Fibroblast of skin of left biceps (primary cell): Measurements from ENCODE around the gene COIL.

Source experiments
- DNase-seq, 2 experiments: peaks; one replicate each; pipeline ENCODE4 v3.0.0-alpha.2; 2013; ENCODE audit warnings: low read depth in 2 of 2

Gene COIL

GRCh38 chr17:56909742-56910508, 50.9 kb downstream of the COIL start:
- no peak for DNase-seq

DNA sequence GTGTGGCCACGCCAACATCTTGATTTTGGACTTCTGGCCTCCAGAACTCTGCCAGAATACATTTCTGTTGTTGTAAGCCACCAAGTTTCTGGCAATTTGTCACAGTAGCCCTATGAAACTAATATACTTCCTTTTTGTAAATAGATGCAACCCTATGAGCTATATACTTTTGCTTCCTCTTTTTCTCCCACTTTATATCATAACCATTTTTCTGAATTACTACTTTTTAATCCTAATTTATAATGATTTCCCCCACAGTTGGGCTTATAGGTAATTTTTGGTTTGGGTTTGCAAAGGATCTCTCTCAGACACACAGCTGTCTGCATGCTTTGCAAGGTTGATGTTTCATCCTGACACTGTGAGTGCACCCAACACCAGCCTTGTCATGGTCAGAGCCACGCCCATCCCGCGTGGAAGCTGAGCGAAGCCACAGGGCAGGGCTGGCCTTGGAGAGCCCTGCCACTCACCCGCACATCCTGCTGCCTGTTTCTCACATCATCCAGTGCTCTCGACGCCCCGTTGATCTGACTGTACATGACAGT, 52.8 kb downstream of the COIL start:
- DNase-seq: no peak

GRCh38 chr17:56903560-56903959, 57.3 kb downstream of the COIL start:
- no peak for DNase-seq

- DNase-seq: no peak
Observed at GRCh38 chr17:56902348-56902747, 58.5 kb downstream of the COIL start.

- DNase-seq: no peak
Observed at GRCh38 chr17:56899403-56899802, 61.4 kb downstream of the COIL start.

GRCh38 chr17:56898874-56899273, 62.0 kb downstream of the COIL start:
- no peak for DNase-seq

- no peak for DNase-seq
Observed at GRCh38 chr17:56897646-56898424, 63.0 kb downstream of the COIL start.

- DNase-seq: no peak
Observed at GRCh38 chr17:56896968-56897359, 63.9 kb downstream of the COIL start.

DNA sequence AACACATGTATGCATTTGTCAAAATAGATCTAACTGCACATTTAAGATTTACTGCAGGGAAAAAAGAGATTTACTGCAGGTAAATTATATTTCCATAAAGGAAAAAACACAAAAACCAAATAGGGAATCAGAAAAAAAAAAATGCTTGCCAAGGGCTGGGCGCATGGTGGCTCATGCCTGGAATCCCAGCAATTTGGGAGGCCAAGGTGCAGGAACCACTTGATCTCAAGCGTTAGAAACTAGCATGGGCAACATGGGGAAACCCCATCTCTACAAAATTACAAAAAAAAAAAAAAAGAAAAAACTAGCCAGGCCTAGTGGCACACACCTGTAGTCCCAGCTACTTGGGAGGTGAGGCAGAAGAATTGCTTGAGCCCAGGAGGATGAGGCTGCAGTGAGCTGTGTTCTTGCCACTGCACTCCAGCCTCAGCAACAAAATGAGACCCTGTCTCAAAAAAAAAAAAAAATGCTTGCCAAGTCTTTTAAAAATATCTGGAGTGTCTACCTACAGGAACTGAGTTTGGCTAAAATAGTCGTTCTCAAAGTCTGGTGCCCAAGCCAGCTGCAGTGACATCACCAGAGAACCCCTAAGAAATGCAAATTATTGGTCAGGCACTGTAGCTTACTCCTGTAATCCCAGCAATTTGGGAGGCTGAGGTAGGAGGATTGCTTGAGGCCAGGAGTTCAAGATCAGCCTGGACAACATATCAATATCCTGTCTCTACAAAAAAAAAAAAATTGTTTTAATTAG, 64.5 kb downstream of the COIL start:
- no peak for DNase-seq

DNA sequence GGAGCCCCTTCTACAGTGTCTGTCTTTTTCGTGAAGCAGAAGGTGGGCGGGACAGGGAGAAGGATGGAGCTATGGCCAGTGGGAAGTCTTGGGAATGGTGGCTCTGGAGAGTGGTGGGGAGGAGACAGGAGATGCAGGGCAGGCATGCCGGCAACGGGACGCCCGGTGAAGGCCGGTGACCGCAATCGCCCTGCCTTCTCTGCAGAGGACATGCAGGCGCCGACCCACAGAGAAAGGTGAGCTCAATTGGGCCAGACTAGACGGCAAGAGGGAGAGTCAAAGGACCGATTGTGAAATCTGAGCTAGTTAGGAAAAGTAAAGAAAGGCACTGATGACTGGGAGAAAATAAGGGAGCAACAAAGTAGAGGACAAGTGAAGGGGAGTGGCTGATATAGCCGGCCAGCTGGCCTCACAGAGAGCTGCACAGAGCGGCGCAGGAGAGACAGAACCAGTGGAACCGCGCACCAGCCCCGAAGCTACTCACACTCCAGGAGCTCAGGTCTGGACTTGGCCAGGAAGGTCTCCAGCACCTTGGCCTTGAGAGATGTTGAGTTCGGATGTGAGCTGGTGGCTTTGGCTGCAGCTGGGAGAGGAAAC, 65.9 kb downstream of the COIL start:
- no peak for DNase-seq

- no peak for DNase-seq
Observed at GRCh38 chr17:56893503-56893902, 67.3 kb downstream of the COIL start.

GRCh38 chr17:56892333-56892732, 68.5 kb downstream of the COIL start:
- DNase-seq: no peak

- no peak for DNase-seq
Observed at GRCh38 chr17:56891751-56892150, 69.1 kb downstream of the COIL start.

- no peak for DNase-seq
Observed at GRCh38 chr17:56890906-56891674, 69.8 kb downstream of the COIL start.

GRCh38 chr17:56890390-56890789, 70.5 kb downstream of the COIL start:
- no peak for DNase-seq
